HepG2 (cell line): ENCODE measurements around the gene CSKMT. TPM values are rescaled to one million over a fixed set of nuclear protein-coding genes. Genes with fewer than 3 reads are reported as not detected.
A peak's percentile ranks its signal among the peaks of the same experiment; 100 is the strongest.

Experiments
- ARHGAP35 ChIP-seq: sonication (generic); formaldehyde crosslinking; IDR thresholded peaks from 2 replicates; pipeline ENCODE4 v1.9.0; 2022; ENCODE audit warnings: mild to moderate bottlenecking, inconsistent platforms, moderate library complexity, missing genetic modification reagents, borderline replicate concordance
- ARNT2 ChIP-seq: sonication (generic); formaldehyde crosslinking; IDR thresholded peaks from 2 replicates; pipeline ENCODE4 v1.8.0; 2022; ENCODE audit warnings: mild to moderate bottlenecking, low read depth, missing genetic modification reagents, moderate library complexity
- ELF4 ChIP-seq: sonication (generic); formaldehyde crosslinking; IDR thresholded peaks from 2 replicates; pipeline ENCODE4 v1.5.0; 2020; ENCODE audit warnings: missing genetic modification reagents, mild to moderate bottlenecking, moderate library complexity, borderline replicate concordance
- EP300 ChIP-seq, 3 experiments: sonication (generic) in 1 of 3; formaldehyde crosslinking in 1 of 3; IDR thresholded peaks; 2 replicates each; pipeline versions ENCODE4 v1.5.1 to v1.6.1; 2011 to 2020; ENCODE audit warnings: low read depth in 2 of 3, low read length in 2 of 3, borderline replicate concordance in 1 of 3, improper control_type of control experiment in 1 of 3, mild to moderate bottlenecking in 1 of 3, missing genetic modification reagents in 1 of 3, moderate library complexity in 1 of 3
- GATAD2A ChIP-seq: IDR thresholded peaks from 2 replicates; pipeline ENCODE4 v1.6.1; 2016
- HMGXB4 ChIP-seq, 2 experiments: sonication (generic) in 1 of 2; formaldehyde crosslinking in 1 of 2; IDR thresholded peaks; 2 replicates each; pipeline versions ENCODE4 v1.4.0 to v1.6.1; 2018 to 2020; ENCODE audit warnings: missing genetic modification reagents in 2 of 2, borderline replicate concordance in 1 of 2, low read depth in 1 of 2, mild to moderate bottlenecking in 1 of 2, missing biosample characterization in 1 of 2
- MIXL1 ChIP-seq: IDR thresholded peaks from 2 replicates; pipeline ENCODE4 v1.6.1; 2016
- NCOR1 ChIP-seq: fragments of 200-600 bp; sonication (generic); IDR thresholded peaks from 2 replicates; pipeline ENCODE4 v1.7.0; 2017; ENCODE audit warnings: antibody characterized with exemption, low read length, borderline replicate concordance
- SRY ChIP-seq: sonication (generic); formaldehyde crosslinking; IDR thresholded peaks from 2 replicates; pipeline ENCODE4 v1.8.0; 2022; ENCODE audit warnings: mild to moderate bottlenecking, missing genetic modification reagents
- STAT6 ChIP-seq: sonication (generic); formaldehyde crosslinking; IDR thresholded peaks from 2 replicates; pipeline ENCODE4 v1.4.0; 2020; ENCODE audit warnings: missing genetic modification reagents, mild to moderate bottlenecking, borderline replicate concordance
- TCF12 ChIP-seq, 2 experiments: fragments of 450-650 bp in 1 of 2; sonication (generic) in 1 of 2; formaldehyde crosslinking in 1 of 2; IDR thresholded peaks; 2 replicates each; pipeline versions ENCODE4 v1.6.1 to v1.8.0; 2017 to 2022; ENCODE audit warnings: antibody characterized with exemption in 1 of 2, mild to moderate bottlenecking in 1 of 2, missing genetic modification reagents in 1 of 2, moderate library complexity in 1 of 2
- TIGD3 ChIP-seq: sonication (generic); formaldehyde crosslinking; IDR thresholded peaks from 2 replicates; pipeline ENCODE4 v1.5.1; 2020; ENCODE audit warnings: mild to moderate bottlenecking, missing genetic modification reagents, borderline replicate concordance
- ZBTB43 ChIP-seq: sonication (generic); formaldehyde crosslinking; conservative IDR thresholded peaks from 2 replicates; pipeline ENCODE4 v1.4.0; 2020; ENCODE audit warnings: missing genetic modification reagents
- ZBTB7A ChIP-seq: sonication (generic); formaldehyde crosslinking; IDR thresholded peaks from 2 replicates; pipeline ENCODE4 v1.8.0; 2022; ENCODE audit warnings: mild to moderate bottlenecking, missing genetic modification reagents
- ZGPAT ChIP-seq: IDR thresholded peaks from 2 replicates; pipeline ENCODE4 v1.6.1; 2016; ENCODE audit warnings: mild to moderate bottlenecking
- ZNF234 ChIP-seq: sonication (generic); formaldehyde crosslinking; conservative IDR thresholded peaks from 2 replicates; pipeline ENCODE4 v1.5.1; 2020; ENCODE audit warnings: mild to moderate bottlenecking, missing genetic modification reagents
- ZNF382 ChIP-seq: sonication (generic); formaldehyde crosslinking; IDR thresholded peaks from 2 replicates; pipeline ENCODE4 v1.5.0; 2020; ENCODE audit warnings: missing genetic modification reagents, mild to moderate bottlenecking, borderline replicate concordance
- ZNF629 ChIP-seq: sonication (generic); formaldehyde crosslinking; conservative IDR thresholded peaks from 2 replicates; pipeline ENCODE4 v1.5.0; 2020; ENCODE audit warnings: missing genetic modification reagents
- polyA plus RNA-seq, 8 experiments: library from polyadenylated mRNA; depleted of rRNA in 3 of 8; stranded (reverse) in 7 of 8; unstranded in 1 of 8; fragments of >200 nt; fragmentation: Illumina TruSeq in 4 of 8; extraction: Trizol in 4 of 8; gene quantifications; 2 replicates each; pipeline versions ENCODE4 v1.2.1 to v1.2.3, GENCODE V29; 2011 to 2016; ENCODE audit warnings: low read depth in 4 of 8, missing spikeins in 1 of 8, mixed read lengths in 1 of 8; ENCODE audit not compliant: insufficient read depth in 1 of 8
- total RNA-seq, 5 experiments: library from RNA; depleted of rRNA; stranded (reverse); fragments of >200 nt; fragmentation: Illumina TruSeq; extraction: Trizol; gene quantifications; 2 replicates each; pipeline ENCODE4 v1.2.3, GENCODE V29; 2016; ENCODE audit warnings: low read depth in 1 of 5

Gene CSKMT
- total and polyA plus RNA-seq, 2 of the 13 experiments (the other 11 are each of a cell fraction or from before 2014, with no cell fraction given): 7.6 to 31.8 TPM

GRCh38 chr11:62671608-62672389, 6.7 kb downstream of the CSKMT start, which contains the start of the genes LBHD1 and UQCC3 (continued):
- TF ChIP-seq STAT6 (CRISPR knock-in tag) (0 out of 2 replicates have a peak, but pooled peaks have one; percentile 63), EP300 (IDR thresholded peaks at IDR 0.05; ENCODE audit: low read depth in 2 of 2, low read length in 2 of 2) (peak in 1 of 2 experiments; percentile 21; a peak in 1 of 4 replicates), EP300 (CRISPR knock-in tag; IDR thresholded peaks at IDR 0.05; ENCODE audit: borderline replicate concordance) (no peak), TCF12 (IDR thresholded peaks at IDR 0.05) (no peak), TCF12 (CRISPR knock-in tag; IDR thresholded peaks at IDR 0.05) (no peak; the same call in 1 of the 2 replicates), ELF4 (CRISPR knock-in tag) (peak; percentile 90), TIGD3 (CRISPR knock-in tag) (peak; percentile 88), ARHGAP35 (0 out of 2 replicates have a peak, but pooled peaks have one; percentile 38), ZNF629 (CRISPR knock-in tag) (0 out of 2 replicates have a peak, but pooled peaks have one; percentile 15), NCOR1 (no peak), ARNT2 (peak; percentile 90), ZBTB7A (CRISPR knock-in tag) (peak; percentile 30; the same call in 1 of the 2 replicates), ZNF382 (CRISPR knock-in tag) (no peak), GATAD2A (0 out of 2 replicates have a peak, but pooled peaks have one; percentile 34), ZBTB43 (CRISPR knock-in tag) (peak; percentile 52; the same call in 1 of the 2 replicates), SRY (CRISPR knock-in tag) (0 out of 2 replicates have a peak, but pooled peaks have one; percentile 37), ZGPAT (CRISPR knock-in tag) (peak; percentile 81), ZNF234 (CRISPR knock-in tag) (no peak), HMGXB4 (CRISPR knock-in tag; IDR thresholded peaks at IDR 0.05; ENCODE audit: borderline replicate concordance in 1 of 2, low read depth in 1 of 2) (peak; percentile 59 to 69; a peak in 3 of 4 replicates), MIXL1 (no peak)
